Limb (tissue), 2 donors: ENCODE data around the gene TRIM10.
A peak's percentile ranks its signal among the peaks of the same experiment; 100 is the strongest.
"Not testable (repeated sequence)": the region's sequence is repeated elsewhere in the genome, so short reads cannot be mapped to it uniquely, and the experiment has no call there.

Experiments used
- DNase-seq, 2 donors: peaks; one replicate each; pipeline ENCODE4 v3.0.0-alpha.2; 2016; ENCODE audit errors: extremely low spot score in 2 of 2

The TRIM10 gene

GRCh38 chr6:30154709-30155519, 6.1 kb downstream of the TRIM10 start:
- no peak for DNase-seq

GRCh38 chr6:30154061-30154460, 7.0 kb downstream of the TRIM10 start:
- no peak for DNase-seq

- DNase-seq: no peak
Observed at GRCh38 chr6:30152910-30153610, 8.0 kb downstream of the TRIM10 start.

DNA sequence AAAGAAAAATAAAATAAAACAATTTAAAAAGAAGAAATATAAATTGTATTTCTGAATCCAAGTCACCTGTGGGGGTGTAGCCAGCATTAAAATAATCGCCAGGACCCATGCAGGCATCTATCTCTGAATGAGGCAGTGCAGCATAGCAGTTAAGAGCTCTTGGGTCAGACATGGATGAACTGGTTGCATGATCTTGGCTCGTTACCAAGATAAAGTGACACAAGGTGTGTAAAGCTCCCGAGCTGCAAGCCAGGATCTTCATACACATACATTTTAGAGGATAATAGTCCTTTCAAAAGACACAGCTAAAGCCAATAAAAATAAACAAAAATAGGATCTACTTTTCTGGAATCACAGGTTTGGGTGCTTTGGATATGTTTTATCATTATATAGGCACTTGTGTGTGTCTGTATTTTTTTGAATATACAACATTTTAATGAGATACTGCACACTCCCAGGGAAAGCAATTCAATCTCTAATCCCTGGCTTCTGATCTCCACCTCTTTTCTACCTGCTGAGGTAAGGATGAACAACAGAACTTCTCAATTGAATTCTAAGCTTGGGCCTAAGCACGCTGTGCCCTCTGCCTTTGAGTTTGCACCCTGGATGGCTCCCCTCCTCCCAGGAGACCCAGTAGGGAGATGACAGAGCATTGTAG, 8.9 kb downstream of the TRIM10 start:
- no peak for DNase-seq

DNA sequence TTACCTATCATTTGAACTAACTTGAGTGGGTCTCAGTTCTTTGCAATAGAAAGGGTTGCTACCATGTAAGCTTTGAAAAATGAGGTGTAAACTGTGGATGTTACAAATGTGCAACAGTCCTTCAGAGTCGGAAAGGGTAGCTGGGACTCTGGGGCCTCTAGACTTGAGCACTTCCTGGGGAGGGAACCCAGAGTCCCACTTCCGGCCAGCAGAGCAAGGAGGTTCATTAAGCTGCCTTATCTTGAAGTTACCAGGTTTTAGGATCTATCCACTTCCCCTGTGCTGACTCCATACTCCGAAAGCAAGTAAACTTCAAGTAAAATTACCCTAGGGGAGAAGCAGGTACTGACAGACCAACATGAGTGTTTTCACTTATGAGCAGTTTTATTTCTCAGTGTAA, 9.4 kb downstream of the TRIM10 start:
- no peak for DNase-seq

DNA sequence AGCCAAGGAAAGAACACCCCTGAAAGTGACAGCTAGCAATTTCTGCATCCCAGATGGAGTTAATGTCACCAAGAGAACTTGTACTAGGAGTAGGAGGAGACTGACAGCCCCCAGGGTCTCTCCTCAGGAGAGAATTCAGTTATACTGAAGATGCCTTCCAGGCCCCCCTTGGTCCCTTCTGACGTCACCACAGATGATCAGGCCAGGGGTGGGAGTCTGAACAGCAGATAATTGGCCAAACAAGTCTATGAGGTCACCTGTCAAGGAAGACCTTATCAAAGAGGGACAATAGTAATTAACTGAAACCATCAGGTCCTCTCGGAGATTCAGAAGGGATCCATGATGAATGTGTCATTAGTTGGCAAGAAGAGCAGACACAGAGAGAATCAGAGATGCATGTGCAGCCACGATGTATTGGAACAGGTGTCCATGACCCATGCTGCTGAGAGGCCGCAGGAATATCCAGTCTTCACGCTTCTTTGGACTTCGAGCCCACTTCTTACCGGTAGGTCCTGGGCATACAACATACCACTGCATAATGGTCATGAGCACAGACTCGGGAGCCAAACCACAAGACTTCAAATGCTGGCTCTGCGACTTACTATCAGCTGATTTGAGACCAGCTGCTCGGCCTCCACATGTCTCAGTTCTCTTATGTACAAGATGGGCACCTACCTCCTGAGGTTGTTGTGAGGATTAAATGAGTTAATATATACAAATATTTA, 10.2 kb downstream of the TRIM10 start:
- no peak for DNase-seq

DNA sequence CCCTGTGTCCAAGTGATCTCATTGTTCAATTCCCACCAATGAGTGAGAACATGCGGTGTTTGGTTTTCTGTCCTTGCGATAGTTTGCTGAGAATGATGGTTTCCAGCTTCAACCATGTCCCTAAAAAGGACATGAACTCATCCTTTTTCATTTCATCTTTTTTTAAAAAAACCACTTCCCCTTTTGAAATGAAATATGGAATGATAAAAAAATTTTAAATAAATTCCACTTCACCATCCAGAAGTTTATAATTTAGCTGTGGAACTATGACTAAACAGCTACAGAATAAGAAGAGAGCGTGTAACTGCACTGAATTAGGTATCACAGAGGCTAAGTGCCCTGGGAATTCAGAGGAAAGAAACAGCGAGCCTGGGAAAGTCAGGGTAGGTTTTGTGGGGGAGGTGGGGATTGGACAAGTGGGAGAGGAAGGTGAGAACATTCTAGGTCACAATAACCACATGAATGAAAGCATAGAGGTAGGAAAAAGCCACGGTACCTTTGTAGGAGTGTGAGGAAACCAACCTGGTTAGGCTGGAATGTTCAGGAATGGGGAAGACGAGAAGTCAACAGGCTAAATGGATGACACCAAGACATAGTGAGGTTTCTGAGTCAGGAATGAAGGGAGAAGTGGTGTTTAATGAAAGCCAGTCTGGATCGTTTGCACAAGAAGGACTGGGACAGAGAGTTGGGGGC, 11.0 kb downstream of the TRIM10 start:
- no peak for DNase-seq

GRCh38 chr6:30149234-30149633, 11.8 kb downstream of the TRIM10 start:
- DNase-seq: no peak

- no peak for DNase-seq
Observed at GRCh38 chr6:30147096-30147495, 13.9 kb downstream of the TRIM10 start.

DNA sequence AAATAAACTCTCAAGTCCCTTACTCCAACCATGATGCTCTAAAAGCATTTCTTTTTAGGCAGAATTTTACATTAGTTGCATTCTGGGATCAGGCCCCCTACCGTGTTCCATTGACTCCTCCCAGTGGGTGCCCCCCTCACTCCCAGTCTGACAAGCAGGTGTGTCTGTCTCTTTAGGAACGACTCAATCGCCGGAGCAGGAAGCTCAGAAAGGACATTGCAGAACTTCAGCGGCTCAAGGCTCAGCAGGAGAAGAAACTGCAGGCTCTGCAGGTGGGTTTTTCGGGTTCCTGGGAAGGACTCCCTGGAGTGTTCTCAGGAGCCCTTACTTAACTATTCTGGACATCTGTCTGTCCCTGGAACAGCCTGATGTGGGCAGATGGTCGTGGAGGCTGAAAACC, 15.2 kb downstream of the TRIM10 start:
- no peak for DNase-seq

DNA sequence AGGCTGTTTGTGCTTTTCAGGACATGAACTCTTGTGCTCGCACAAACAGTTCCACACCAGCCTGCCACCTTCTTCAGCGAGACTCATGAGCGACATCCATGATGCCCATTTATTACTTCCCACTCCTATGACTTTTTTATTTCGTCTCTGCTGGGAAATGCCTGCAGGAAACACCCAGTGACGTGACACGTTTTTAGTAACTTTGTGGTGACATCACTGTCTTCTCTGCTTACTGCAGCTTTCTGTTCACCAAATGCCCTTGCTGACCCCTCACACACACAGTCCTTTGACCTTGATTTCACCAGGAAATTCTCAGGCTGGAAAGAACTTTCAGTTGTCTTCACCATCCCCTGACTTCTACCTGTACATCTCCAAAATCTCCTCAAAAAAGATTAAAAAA, 16.2 kb downstream of the TRIM10 start:
- no peak for DNase-seq

GRCh38 chr6:30143780-30144179, 17.2 kb downstream of the TRIM10 start:
- DNase-seq: no peak

- DNase-seq: no peak
Observed at GRCh38 chr6:30142665-30143064, 18.3 kb downstream of the TRIM10 start.

GRCh38 chr6:30140240-30140639, 20.8 kb downstream of the TRIM10 start:
- not testable (repeated sequence) for DNase-seq

DNA sequence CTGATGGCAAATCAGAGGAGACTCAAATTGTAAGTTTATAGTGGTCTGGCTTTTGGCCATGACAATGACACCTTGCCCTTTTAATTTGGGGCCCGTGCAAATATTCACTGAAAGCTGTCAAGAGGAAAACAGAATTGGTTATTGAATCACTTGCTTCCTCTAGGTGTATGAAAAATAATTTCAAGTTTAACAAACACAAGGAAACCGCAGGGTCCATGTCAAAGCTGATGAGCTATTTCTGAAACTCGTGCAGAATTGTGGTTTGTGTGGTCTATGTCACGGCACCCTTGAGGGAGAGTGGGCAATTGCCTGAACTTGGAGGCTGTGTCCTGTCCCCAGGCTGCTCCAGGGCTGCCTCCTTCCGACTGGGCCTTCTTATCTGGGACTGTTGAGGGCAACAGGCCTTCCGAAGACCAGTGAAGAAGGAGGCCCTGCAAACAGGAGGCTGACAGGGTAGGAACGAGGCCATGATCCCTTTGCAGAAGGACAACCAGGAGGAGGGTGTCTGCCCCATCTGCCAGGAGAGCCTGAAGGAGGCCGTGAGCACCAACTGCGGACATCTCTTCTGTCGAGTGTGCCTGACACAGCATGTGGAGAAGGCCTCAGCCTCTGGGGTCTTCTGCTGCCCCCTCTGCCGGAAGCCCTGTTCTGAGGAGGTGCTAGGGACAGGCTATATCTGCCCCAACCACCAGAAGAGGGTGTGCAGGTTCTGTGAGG, 24.3 kb downstream of the TRIM10 start:
- no peak for DNase-seq

DNA sequence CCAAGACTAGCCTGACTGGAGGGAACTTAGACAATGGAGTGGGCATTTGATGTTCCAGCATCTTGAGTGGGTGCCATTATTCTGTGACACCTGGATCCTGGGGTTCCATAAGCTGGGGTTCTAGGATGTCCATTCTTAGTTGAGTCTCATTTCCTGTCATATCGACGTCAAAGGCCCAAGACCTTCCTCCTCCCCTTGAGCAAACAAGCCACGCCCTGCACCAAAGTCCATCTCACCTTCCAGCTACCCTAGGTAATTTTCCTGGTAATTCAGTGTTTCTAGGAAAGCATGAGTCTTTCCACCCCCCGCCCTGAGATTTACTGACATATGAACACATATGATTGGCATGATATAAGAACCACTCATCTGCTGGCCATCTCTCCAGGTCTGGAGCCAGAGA, 25.3 kb downstream of the TRIM10 start, which contains the start of gene TRIM40:
Gene TRIM40, plus strand, starts transcription at position 384 of the 400 bp plus-strand sequence. CDS start 897 bp downstream, outside the sequence.
- DNase-seq: no peak

- DNase-seq: no peak
Observed at GRCh38 chr6:30135147-30135546, 25.9 kb downstream of the TRIM10 start.

DNA sequence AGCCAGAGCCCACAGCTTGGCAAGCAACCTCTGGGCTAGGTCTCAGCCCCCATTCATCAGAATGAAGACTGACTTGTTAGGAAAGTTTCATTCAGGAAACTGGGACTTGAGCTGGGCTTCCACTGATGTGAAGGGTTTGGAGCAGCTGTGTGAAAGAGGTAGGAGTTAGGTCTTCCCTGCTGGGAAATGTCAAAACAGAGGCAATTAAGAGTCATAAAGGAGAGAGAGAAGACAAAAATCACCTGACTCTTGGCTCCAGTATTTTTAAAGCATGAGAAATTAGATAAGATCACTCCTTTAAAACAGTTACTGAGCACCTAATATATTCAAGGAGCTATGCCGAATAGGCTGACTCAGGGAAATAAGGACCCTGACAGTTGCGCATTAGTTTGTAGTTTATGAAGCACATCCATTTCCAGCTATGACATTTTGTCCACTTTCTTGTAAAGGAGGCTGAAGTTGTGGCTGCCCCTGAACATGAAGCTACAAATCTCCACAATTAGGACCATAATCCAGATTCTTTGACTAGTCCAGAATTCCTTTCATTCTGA, 29.0 kb downstream of the TRIM10 start:
- no peak for DNase-seq

DNA sequence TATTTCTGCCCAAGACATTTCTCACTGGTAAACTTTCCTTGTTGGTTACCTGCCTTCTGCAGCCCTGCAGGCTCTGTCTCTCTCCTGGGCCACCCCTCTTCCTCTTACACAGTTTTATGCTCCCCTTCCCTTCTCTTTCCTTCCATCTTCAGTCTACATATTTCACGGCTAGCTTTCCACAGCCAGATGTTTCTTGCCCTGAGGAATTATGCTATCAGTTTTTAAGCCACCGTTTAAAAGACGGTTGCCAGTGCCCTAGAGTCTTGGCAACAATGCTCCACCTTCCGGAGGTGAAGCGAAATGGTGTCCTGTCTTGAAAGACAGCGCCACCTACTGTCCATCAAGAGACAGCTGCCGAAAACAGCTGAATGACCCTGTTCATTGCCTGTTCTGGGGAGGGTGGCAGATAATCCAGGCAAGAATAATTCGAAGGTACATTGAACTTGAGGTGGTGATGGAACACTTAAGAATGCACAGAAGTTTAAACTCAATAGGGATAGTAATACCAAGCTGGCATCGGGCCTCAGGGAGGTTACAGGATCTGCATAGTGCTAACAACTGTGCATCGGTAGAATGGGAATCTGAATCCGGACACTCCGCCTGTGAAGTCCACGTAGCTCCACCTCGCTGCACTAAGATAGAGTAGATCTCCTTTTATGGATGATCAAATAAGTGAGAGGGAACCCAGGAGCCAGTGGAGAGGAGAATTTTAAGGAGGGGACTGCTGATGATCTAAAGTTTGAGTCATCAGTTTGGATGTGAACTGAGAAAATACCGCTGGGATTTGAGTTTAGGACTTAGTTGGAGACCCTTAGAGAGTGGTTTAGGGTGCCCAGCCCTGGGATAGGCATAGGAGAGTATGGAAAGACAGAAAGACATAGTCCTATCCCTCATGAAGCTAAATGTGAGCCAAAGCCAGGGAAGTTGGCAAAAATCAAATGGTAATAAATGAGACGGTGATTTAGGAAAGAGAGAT, 29.8 kb downstream of the TRIM10 start:
- peak; percentile 62 to 88 for DNase-seq
